Epithelial cell of esophagus (primary cell): ENCODE results near the gene ARSB.
"Not testable (repeated sequence)": the region's sequence is repeated elsewhere in the genome, so short reads cannot be mapped to it uniquely, and the experiment has no call there.

Experiments
- DNase-seq: peaks from one replicate; pipeline ENCODE4 v3.0.0; 2010; ENCODE audit warnings: low read depth
- H3K4me3 ChIP-seq: 2 replicates; pipeline ENCODE4 v1.5.1; 2011; ENCODE audit warnings: mild to moderate bottlenecking, low read length, control low read depth
- CTCF ChIP-seq: IDR thresholded peaks from 2 replicates; pipeline ENCODE4 v1.5.1; 2011; ENCODE audit warnings: low read depth, mild to moderate bottlenecking, low read length, control low read depth, inconsistent platforms; ENCODE audit not compliant: insufficient read depth; ENCODE audit errors: missing control alignments

Gene ARSB

GRCh38 chr5:78985725-78986223, 664 bp upstream of the ARSB start:
- peak overlapping the region; percentile 53 for H3K4me3 ChIP-seq
- TF ChIP-seq CTCF: no peak
- DNase-seq: peak; percentile 38

GRCh38 chr5:78984439-78985115, 533 bp downstream of the ARSB start:
- H3K4me3 ChIP-seq: peak overlapping the region; percentile 53
- peak; percentile 80 for DNase-seq
- TF ChIP-seq CTCF: peak; percentile 34

GRCh38 chr5:78983601-78984438, 1.3 kb downstream of the ARSB start:
- TF ChIP-seq CTCF: no peak
- peak; percentile 15 for DNase-seq
- H3K4me3 ChIP-seq: peak overlapping the region; percentile 53

- DNase-seq, H3K4me3 ChIP-seq: not testable (repeated sequence)
Observed at GRCh38 chr5:78983194-78983593, 1.9 kb downstream of the ARSB start.

GRCh38 chr5:78979909-78980308, 5.2 kb downstream of the ARSB start:
- no peak overlapping the region for H3K4me3 ChIP-seq
- no peak for TF ChIP-seq CTCF
- peak; percentile 58 for DNase-seq

GRCh38 chr5:78979117-78979742, 5.9 kb downstream of the ARSB start:
- no peak for TF ChIP-seq CTCF
- no peak overlapping the region for H3K4me3 ChIP-seq
- no peak for DNase-seq

- peak; percentile 21 for DNase-seq
- TF ChIP-seq CTCF: no peak
- H3K4me3 ChIP-seq: no peak overlapping the region
Observed at GRCh38 chr5:78975035-78975434, 10.1 kb downstream of the ARSB start.
